Fibroblast of lung (primary cell): ENCODE measurements around the gene SYNJ2. TPM values are rescaled to one million over a fixed set of nuclear protein-coding genes. Genes with fewer than 3 reads are reported as not detected.
A peak's percentile ranks its signal among the peaks of the same experiment; 100 is the strongest.

Experiments
- DNase-seq, 2 donors: peaks; one replicate each; pipeline versions ENCODE4 v3.0.0 to v3.0.0-alpha.2; 2010; ENCODE audit warnings: low read depth in 2 of 2
- H2AFZ ChIP-seq: 2 replicates; pipeline ENCODE4 v1.5.1; 2012; ENCODE audit warnings: low read length, control low read depth, inconsistent platforms
- H3K27ac ChIP-seq: 2 replicates; pipeline ENCODE4 v1.5.1; 2011; ENCODE audit warnings: low read length, control low read depth; ENCODE audit not compliant: insufficient read depth
- H3K27me3 ChIP-seq: 2 replicates; pipeline ENCODE4 v1.5.1; 2011; ENCODE audit warnings: mild to moderate bottlenecking, low read length; ENCODE audit not compliant: control insufficient read depth, insufficient read depth
- H3K36me3 ChIP-seq: 2 replicates; pipeline ENCODE4 v1.5.1; 2011; ENCODE audit warnings: low read length; ENCODE audit not compliant: control insufficient read depth, insufficient read depth
- H3K4me1 ChIP-seq: 2 replicates; pipeline ENCODE4 v1.5.1; 2011; ENCODE audit warnings: low read length; ENCODE audit not compliant: control insufficient read depth, insufficient read depth; ENCODE audit errors: extremely low read depth
- H3K4me2 ChIP-seq: 2 replicates; pipeline ENCODE4 v1.5.1; 2011; ENCODE audit warnings: low read length, control low read depth; ENCODE audit not compliant: insufficient read depth; ENCODE audit errors: extremely low read depth
- H3K4me3 ChIP-seq, 4 experiments: fragments of 200-600 bp in 1 of 4; sonication (generic) in 1 of 4; replicated peaks in 1 of 4; 2 replicates each; pipeline ENCODE4 v1.5.1; 2011 to 2016; ENCODE audit warnings: low read length in 4 of 4, low read depth in 3 of 4, mild to moderate bottlenecking in 3 of 4, control low read depth in 2 of 4, inconsistent platforms in 1 of 4, mixed read lengths in 1 of 4; ENCODE audit not compliant: insufficient read depth in 1 of 4; ENCODE audit errors: control extremely low read depth in 1 of 4
- H3K79me2 ChIP-seq: 2 replicates; pipeline ENCODE4 v1.5.1; 2012; ENCODE audit warnings: mild to moderate bottlenecking, low read length, inconsistent platforms; ENCODE audit not compliant: control insufficient read depth, insufficient read depth
- H3K9ac ChIP-seq: 2 replicates; pipeline ENCODE4 v1.5.1; 2011; ENCODE audit warnings: mild to moderate bottlenecking, low read length, control low read depth; ENCODE audit not compliant: insufficient read depth
- H3K9me3 ChIP-seq: 2 replicates; pipeline ENCODE4 v1.5.1; 2012; ENCODE audit warnings: low read depth, low read length; ENCODE audit not compliant: control insufficient read depth, insufficient read depth
- H4K20me1 ChIP-seq: 2 replicates; pipeline ENCODE4 v1.5.1; 2011; ENCODE audit warnings: low read length; ENCODE audit not compliant: control insufficient read depth, insufficient read depth; ENCODE audit errors: extremely low read depth
- CTCF ChIP-seq, 2 donors: IDR thresholded peaks in 1 of 2; conservative IDR thresholded peaks in 1 of 2; 1 replicate in 1 of 2; 2 replicates in 1 of 2; pipeline ENCODE4 v1.5.1; 2011 to 2012; ENCODE audit warnings: low read length in 2 of 2, control low read depth in 1 of 2, inconsistent platforms in 1 of 2, low read depth in 1 of 2, mild to moderate bottlenecking in 1 of 2
- EZH2 ChIP-seq: IDR thresholded peaks from 2 replicates; pipeline ENCODE4 v1.5.1; 2012; ENCODE audit warnings: low read length, control low read depth, mild to moderate bottlenecking; ENCODE audit errors: missing control alignments
- polyA plus RNA-seq, 2 donors: library from polyadenylated mRNA; depleted of rRNA in 1 of 2; stranded (reverse) in 1 of 2; unstranded in 1 of 2; fragments of >200 nt; gene quantifications; 2 replicates each; pipeline ENCODE4 v1.2.1, GENCODE V29; 2011 to 2012; ENCODE audit warnings: missing spikeins in 1 of 2
- total RNA-seq: library from RNA; depleted of rRNA; stranded (reverse); fragments of >200 nt; gene quantifications from 2 replicates; pipeline ENCODE4 v1.2.1, GENCODE V29; 2014

SYNJ2 gene
- total and polyA plus RNA-seq, 2 donors (not counting 1 experiment from before 2014, with no cell fraction given) = 23.5 to 57.3 TPM

GRCh38 chr6:158038291-158039177 lies 56.9 kb downstream of the SYNJ2 start:
- Histone ChIP-seq H2AFZ (no peak overlapping the region), H3K79me2 (peaks cover 60% of the 10 kb centered on the region)
- no peak for DNase-seq

GRCh38 chr6:158039178-158039557 lies 57.5 kb downstream of the SYNJ2 start:
- Histone ChIP-seq H3K9ac (no peak overlapping the region), H2AFZ (no peak overlapping the region), H4K20me1 (no peaks in the 10 kb centered on the region), H3K79me2 (peaks cover 58% of the 10 kb centered on the region), H3K4me1 (peaks cover 37% of the 10 kb centered on the region), H3K27me3 (no peaks in the 10 kb centered on the region), H3K4me3 (no peak overlapping the region), H3K9me3 (no peaks in the 10 kb centered on the region), H3K27ac (peak overlapping the region; percentile 96), H3K36me3 (peaks cover 29% of the 10 kb centered on the region), H3K4me2 (no peak overlapping the region)
- DNase-seq = peak in 1 of 2 donors; percentile 82
- no peak for TF ChIP-seq EZH2
- no peak for TF ChIP-seq CTCF (conservative IDR thresholded peaks at IDR 0.05 in 1 of 2, IDR thresholded peaks at IDR 0.05 in 1 of 2; ENCODE audit: low read depth in 1 of 2, low read length in 2 of 2)

More at GRCh38 chr6:158038291-158039177, 56.9 kb downstream of the SYNJ2 start:
- Histone ChIP-seq H3K4me1 (peaks cover 35% of the 10 kb centered on the region), H3K27me3 (no peaks in the 10 kb centered on the region), H4K20me1 (no peaks in the 10 kb centered on the region), H3K36me3 (peaks cover 26% of the 10 kb centered on the region), H3K4me3 (no peak overlapping the region), H3K4me2 (no peak overlapping the region), H3K9ac (no peak overlapping the region), H3K9me3 (no peaks in the 10 kb centered on the region), H3K27ac (peak overlapping the region; percentile 96)
- no peak for TF ChIP-seq EZH2
- no peak for TF ChIP-seq CTCF (conservative IDR thresholded peaks at IDR 0.05 in 1 of 2, IDR thresholded peaks at IDR 0.05 in 1 of 2; ENCODE audit: low read depth in 1 of 2, low read length in 2 of 2)

GRCh38 chr6:158039571-158040050 lies 57.9 kb downstream of the SYNJ2 start:
- no peaks in the 10 kb centered on the region for H4K20me1 ChIP-seq
- peak overlapping the region; percentile 20 for H3K4me2 ChIP-seq
- no peaks in the 10 kb centered on the region for H3K27me3 ChIP-seq
- H3K9me3 ChIP-seq = no peaks in the 10 kb centered on the region
- TF ChIP-seq CTCF (conservative IDR thresholded peaks at IDR 0.05 in 1 of 2, IDR thresholded peaks at IDR 0.05 in 1 of 2; ENCODE audit: low read depth in 1 of 2, low read length in 2 of 2) (no peak), EZH2 (no peak)
- H3K4me1 ChIP-seq = peaks cover 37% of the 10 kb centered on the region
- H3K9ac ChIP-seq = peak overlapping the region; percentile 17
- H2AFZ ChIP-seq = no peak overlapping the region
- no peak overlapping the region for H3K4me3 ChIP-seq
- peaks cover 55% of the 10 kb centered on the region for H3K79me2 ChIP-seq
- H3K36me3 ChIP-seq = peaks cover 31% of the 10 kb centered on the region
- peak overlapping the region; percentile 96 for H3K27ac ChIP-seq
- peak in 1 of 2 donors; percentile 91 for DNase-seq
